Medulla oblongata (tissue), 1 donor: Measurements from ENCODE around the gene TACR1.
"Not testable (repeated sequence)": the region's sequence is repeated elsewhere in the genome, so short reads cannot be mapped to it uniquely, and the experiment has no call there.

Experiments
- DNase-seq: peaks from one replicate; pipeline ENCODE4 v3.0.0-alpha.2; 2015; ENCODE audit errors: extremely low spot score

The TACR1 gene

GRCh38 chr2:75090770-75091515, 108.4 kb downstream of the TACR1 start:
- no peak for DNase-seq

GRCh38 chr2:75089471-75089870, 109.8 kb downstream of the TACR1 start:
- DNase-seq: no peak

- no peak for DNase-seq
Measured at GRCh38 chr2:75088791-75089190, 110.5 kb downstream of the TACR1 start.

GRCh38 chr2:75087736-75088135, 111.6 kb downstream of the TACR1 start:
- no peak for DNase-seq

- no peak for DNase-seq
Measured at GRCh38 chr2:75079575-75079974, 119.7 kb downstream of the TACR1 start.

- no peak for DNase-seq
Measured at GRCh38 chr2:75077909-75078308, 121.4 kb downstream of the TACR1 start.

- no peak for DNase-seq
Measured at GRCh38 chr2:75076088-75076487, 123.2 kb downstream of the TACR1 start.

GRCh38 chr2:75074708-75075107, 124.6 kb downstream of the TACR1 start:
- DNase-seq: no peak

GRCh38 chr2:75074228-75074627, 125.1 kb downstream of the TACR1 start:
- DNase-seq: no peak

GRCh38 chr2:75071766-75072165, 127.6 kb downstream of the TACR1 start:
- no peak for DNase-seq

GRCh38 chr2:75068546-75068945, 130.8 kb downstream of the TACR1 start:
- no peak for DNase-seq

- DNase-seq: no peak
Measured at GRCh38 chr2:75067506-75067905, 131.8 kb downstream of the TACR1 start.

GRCh38 chr2:75066121-75066902, 133.0 kb downstream of the TACR1 start:
- DNase-seq: no peak

GRCh38 chr2:75065402-75066008, 133.8 kb downstream of the TACR1 start:
- no peak for DNase-seq

GRCh38 chr2:75064691-75065396, 134.5 kb downstream of the TACR1 start:
- DNase-seq: peak; percentile 32

- DNase-seq: no peak
Measured at GRCh38 chr2:75063906-75064305, 135.4 kb downstream of the TACR1 start.

- DNase-seq: no peak
Measured at GRCh38 chr2:75058427-75058826, 140.9 kb downstream of the TACR1 start.

GRCh38 chr2:75057150-75057549, 142.2 kb downstream of the TACR1 start:
- not testable (repeated sequence) for DNase-seq

- DNase-seq: no peak
Measured at GRCh38 chr2:75055820-75056675, 143.3 kb downstream of the TACR1 start.

GRCh38 chr2:75055142-75055819, 144.0 kb downstream of the TACR1 start:
- no peak for DNase-seq

- no peak for DNase-seq
Measured at GRCh38 chr2:75054296-75054695, 145.0 kb downstream of the TACR1 start.
